Measurements from ENCODE around the gene RFPL1.

DNA sequence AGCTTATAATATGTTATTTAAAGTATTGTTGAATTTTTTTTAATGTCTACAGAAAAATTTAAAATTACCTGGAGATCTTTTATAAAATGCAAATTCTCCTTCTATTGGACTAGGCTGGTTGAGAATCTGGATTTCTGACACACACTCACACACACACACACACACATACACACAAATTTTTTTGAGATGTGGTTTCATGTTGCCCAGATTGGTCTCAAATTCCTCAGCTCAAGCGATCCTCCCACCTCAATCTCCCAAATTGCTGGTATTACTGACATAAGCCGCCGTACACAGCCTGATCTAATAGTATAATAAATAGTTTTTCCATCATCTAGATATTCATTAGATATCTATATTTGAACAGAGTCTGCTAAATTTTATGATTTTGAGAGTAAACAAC, 4.5 kb upstream of the RFPL1 start:
- TF ChIP-seq, protein P1, sequence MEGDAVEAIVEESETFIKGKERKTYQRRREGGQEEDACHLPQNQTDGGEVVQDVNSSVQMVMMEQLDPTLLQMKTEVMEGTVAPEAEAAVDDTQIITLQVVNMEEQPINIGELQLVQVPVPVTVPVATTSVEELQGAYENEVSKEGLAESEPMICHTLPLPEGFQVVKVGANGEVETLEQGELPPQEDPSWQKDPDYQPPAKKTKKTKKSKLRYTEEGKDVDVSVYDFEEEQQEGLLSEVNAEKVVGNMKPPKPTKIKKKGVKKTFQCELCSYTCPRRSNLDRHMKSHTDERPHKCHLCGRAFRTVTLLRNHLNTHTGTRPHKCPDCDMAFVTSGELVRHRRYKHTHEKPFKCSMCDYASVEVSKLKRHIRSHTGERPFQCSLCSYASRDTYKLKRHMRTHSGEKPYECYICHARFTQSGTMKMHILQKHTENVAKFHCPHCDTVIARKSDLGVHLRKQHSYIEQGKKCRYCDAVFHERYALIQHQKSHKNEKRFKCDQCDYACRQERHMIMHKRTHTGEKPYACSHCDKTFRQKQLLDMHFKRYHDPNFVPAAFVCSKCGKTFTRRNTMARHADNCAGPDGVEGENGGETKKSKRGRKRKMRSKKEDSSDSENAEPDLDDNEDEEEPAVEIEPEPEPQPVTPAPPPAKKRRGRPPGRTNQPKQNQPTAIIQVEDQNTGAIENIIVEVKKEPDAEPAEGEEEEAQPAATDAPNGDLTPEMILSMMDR (conservative IDR thresholded peaks at IDR 0.05), result no peak
- TF ChIP-seq ZFX (IDR thresholded peaks at IDR 0.05), result no peak

Measured in C4-2B (cell line).